ENCODE measurements around the gene EFTUD2. TPM values are rescaled to one million over a fixed set of nuclear protein-coding genes. Genes with fewer than 3 reads are reported as not detected.

The EFTUD2 gene
- total and polyA plus RNA-seq, 9 of the 15 experiments (the other 6 are each of a cell fraction or from before 2014, with no cell fraction given) = 65.8 to 362 (median 218) TPM

GRCh38 chr17:44947461-44948314 is 48.4 kb upstream of the EFTUD2 start, which contains the start of gene KIF18B (continued):
- TF ChIP-seq ZNF740 (CRISPR knock-in tag; IDR thresholded peaks at IDR 0.05) (0 out of 2 replicates have a peak, but pooled peaks have one; percentile 53), ZNF740 (tag; IDR thresholded peaks at IDR 0.05) (no peak), ZNF311 (CRISPR knock-in tag; IDR thresholded peaks at IDR 0.05) (0 out of 2 replicates have a peak, but pooled peaks have one; percentile 41), RAD51 (IDR thresholded peaks at IDR 0.05; ENCODE audit: borderline replicate concordance, low read depth) (no peak), SREBF1 (IDR thresholded peaks at IDR 0.05; ENCODE audit: borderline replicate concordance, low read depth, low read length) (no peak), NUFIP1 (IDR thresholded peaks at IDR 0.05; ENCODE audit: partially characterized antibody) (no peak), CEBPZ (IDR thresholded peaks at IDR 0.05; ENCODE audit: borderline replicate concordance, low read depth, low read length) (no peak), RUNX1 (IDR thresholded peaks at IDR 0.05; ENCODE audit: low read depth) (no peak), KAT2B (IDR thresholded peaks at IDR 0.05; ENCODE audit: low read depth, low read length) (no peak), PREB (CRISPR knock-in tag; IDR thresholded peaks at IDR 0.05) (no peak), EWSR1 (IDR thresholded peaks at IDR 0.05; ENCODE audit: borderline replicate concordance, low read depth, partially characterized antibody) (no peak), ELF2 (CRISPR knock-in tag; IDR thresholded peaks at IDR 0.05) (0 out of 2 replicates have a peak, but pooled peaks have one; percentile 69), MEIS2 (IDR thresholded peaks at IDR 0.05; ENCODE audit: partially characterized antibody) (no peak), ARHGAP35 (IDR thresholded peaks at IDR 0.05; ENCODE audit: partially characterized antibody) (no peak), PCBP1 (IDR thresholded peaks at IDR 0.05; ENCODE audit: low read depth, low read length, poor library complexity, severe bottlenecking) (peak; percentile 73), ZMIZ1 (IDR thresholded peaks at IDR 0.05; ENCODE audit: low read depth in 2 of 2, low read length in 2 of 2) (peak in 1 of 2 experiments; percentile 54; a peak in 1 of 4 replicates)

All from K562 (cell line).